K562 (cell line): Measurements from ENCODE around the gene NFILZ. TPM values are rescaled to one million over a fixed set of nuclear protein-coding genes. Genes with fewer than 3 reads are reported as not detected.

Experiments used
- ATAC-seq: fragments of 200-7000 bp; cut with Tn5 transposase; 3 replicates; pipeline ENCODE4 v1.9.1; 2020; ENCODE audit warnings: moderate library complexity
- BruUV-seq: library from RNA; stranded (reverse); fragments of 400-500 nt; replicated peaks from 2 replicates; lab custom pipeline; 2021; lab: Mats Ljungman, UMichigan
- CTCF ChIA-PET: fragments of 300-600 bp; formaldehyde crosslinking; extraction: SDS; loops from one replicate; lab custom pipeline; 2021; ENCODE audit warnings: low intra/inter-chr PET ratio; lab: Yijun Ruan, JAX
- POLR2A ChIA-PET: fragments of 300-600, 350-650 bp; sonication (Branson Sonifier 250); formaldehyde crosslinking; extraction: SDS; loops from one replicate; lab custom pipeline; 2021; ENCODE audit warnings: antibody characterized with exemption, inconsistent platforms; lab: Yijun Ruan, JAX
- DNase-seq, 4 experiments: peaks; one replicate each; pipeline versions ENCODE4 v3.0.0 to v3.0.0-alpha.2; 2011 to 2018; ENCODE audit warnings: low spot score in 3 of 4, mixed read lengths in 3 of 4; ENCODE audit errors: extremely low read depth in 1 of 4
- FAIRE-seq: peaks from 2 replicates; lab custom pipeline; 2011; peaks lifted over from hg19 to GRCh38; lab: Jason Lieb, UNC
- H2AFZ ChIP-seq: 2 replicates; pipeline ENCODE4 v1.6.0; 2011; ENCODE audit warnings: low read depth, low read length, control low read depth, inconsistent platforms
- H3K27ac ChIP-seq: fragments of 200-600 bp; 3 replicates; pipeline ENCODE4 v1.8.0; 2011; ENCODE audit warnings: low read depth, mild to moderate bottlenecking, control low read depth, inconsistent platforms, low read length, moderate library complexity, mixed read lengths; ENCODE audit errors: extremely low read depth
- H3K27me3 ChIP-seq, 2 experiments: fragments of 300-600 bp in 1 of 2; 2 replicates in 1 of 2; 3 replicates in 1 of 2; pipeline versions ENCODE4 v1.6.0 to v1.8.0; 2011; ENCODE audit warnings: inconsistent platforms in 2 of 2, low read length in 2 of 2, mild to moderate bottlenecking in 1 of 2, mixed read lengths in 1 of 2, moderate library complexity in 1 of 2; ENCODE audit not compliant: control insufficient read depth in 2 of 2, insufficient read depth in 2 of 2
- H3K36me3 ChIP-seq: fragments of 300-600 bp; 3 replicates; pipeline ENCODE4 v1.8.0; 2011; ENCODE audit warnings: mild to moderate bottlenecking, low read length, inconsistent platforms; ENCODE audit not compliant: control insufficient read depth, insufficient read depth
- H3K4me1 ChIP-seq, 2 experiments: fragments of 200-600 bp in 1 of 2; replicated peaks in 1 of 2; 2 replicates in 1 of 2; 3 replicates in 1 of 2; pipeline versions ENCODE4 v1.5.1 to v1.8.0; 2011; ENCODE audit warnings: inconsistent platforms in 2 of 2, low read length in 2 of 2, mild to moderate bottlenecking in 1 of 2, mixed read lengths in 1 of 2, moderate library complexity in 1 of 2; ENCODE audit not compliant: control insufficient read depth in 2 of 2, insufficient read depth in 2 of 2
- H3K4me2 ChIP-seq: 2 replicates; pipeline ENCODE4 v1.6.1; 2011; ENCODE audit warnings: low read length, control low read depth, inconsistent platforms, mixed read lengths; ENCODE audit not compliant: insufficient read depth
- H3K4me3 ChIP-seq: fragments of 200-600 bp; sonication (generic), shearing (Covaris generic); 2 replicates; pipeline ENCODE4 v1.5.1; 2016; ENCODE audit warnings: control low read depth, inconsistent platforms
- H3K79me2 ChIP-seq: fragments of 200-600 bp; 3 replicates; pipeline ENCODE4 v1.8.0; 2011; ENCODE audit warnings: low read length, inconsistent platforms; ENCODE audit not compliant: control insufficient read depth, insufficient read depth
- H3K9ac ChIP-seq, 2 experiments: 2 replicates each; pipeline versions ENCODE4 v1.6.0 to v1.6.1; 2011; ENCODE audit warnings: low read depth in 2 of 2, low read length in 2 of 2, control low read depth in 1 of 2, inconsistent platforms in 1 of 2, mild to moderate bottlenecking in 1 of 2, mixed read lengths in 1 of 2; ENCODE audit not compliant: insufficient read depth in 1 of 2
- H3K9me1 ChIP-seq: one replicate; pipeline ENCODE4 v1.6.0; 2011; ENCODE audit warnings: inconsistent platforms, mild to moderate bottlenecking, low read length, moderate library complexity; ENCODE audit not compliant: control insufficient read depth, insufficient read depth
- H3K9me3 ChIP-seq: replicated peaks from 2 replicates; pipeline ENCODE4 v1.5.1; 2011; ENCODE audit warnings: low read depth, low read length, inconsistent platforms; ENCODE audit not compliant: control insufficient read depth, insufficient read depth
- H4K20me1 ChIP-seq: replicated peaks from 2 replicates; pipeline ENCODE4 v1.6.1; 2011; ENCODE audit warnings: low read length, inconsistent platforms, mixed read lengths; ENCODE audit not compliant: control insufficient read depth, insufficient read depth
- FUS ChIP-seq: fragments of 200-400 bp; formaldehyde crosslinking; optimal IDR thresholded peaks from 2 replicates; pipeline ENCODE3; 2017; ENCODE audit warnings: low read depth, low read length
- HNRNPH1 ChIP-seq: fragments of 200-400 bp; formaldehyde crosslinking; optimal IDR thresholded peaks from 2 replicates; pipeline ENCODE3; 2017; ENCODE audit warnings: low read depth, mild to moderate bottlenecking, low read length, moderate library complexity
- NONO ChIP-seq, 2 experiments: fragments of 200-400 bp in 1 of 2; fragments of 450-650 bp in 1 of 2; formaldehyde crosslinking in 1 of 2; IDR thresholded peaks; 2 replicates each; pipeline ENCODE4 v1.6.1; 2017; ENCODE audit warnings: low read depth in 2 of 2, mild to moderate bottlenecking in 2 of 2, moderate library complexity in 2 of 2, low read length in 1 of 2
- RBM22 ChIP-seq: fragments of 200-400 bp; formaldehyde crosslinking; IDR thresholded peaks from 2 replicates; pipeline ENCODE4 v1.6.1; 2018; ENCODE audit warnings: low read length, low read depth; ENCODE audit not compliant: poor library complexity, severe bottlenecking
- REST ChIP-seq, 2 experiments: fragments of 450-650 bp; formaldehyde crosslinking in 1 of 2; IDR thresholded peaks; 2 replicates each; pipeline versions ENCODE4 v1.4.0 to v1.6.1; 2014 to 2020; ENCODE audit warnings: mild to moderate bottlenecking in 2 of 2, borderline replicate concordance in 1 of 2, low read depth in 1 of 2
- RNF219 ChIP-seq: fragments of 250-450 bp; sonication (Bioruptor Pico); IDR thresholded peaks from 2 replicates; pipeline ENCODE4 v1.5.0; 2022; ENCODE audit warnings: mild to moderate bottlenecking
- ZNF23 ChIP-seq: fragments of 250-450 bp; sonication (Bioruptor Pico); IDR thresholded peaks from 2 replicates; pipeline ENCODE4 v1.4.0; 2020; ENCODE audit warnings: mild to moderate bottlenecking
- WGBS: fragments of 100-300 bp; shearing (Covaris generic); methylation state at CpG from one replicate; pipeline ENCODE4 v1.1.6; 2016; ENCODE audit warnings: low coverage, mixed read lengths; ENCODE audit not compliant: insufficient coverage; ENCODE audit errors: missing lambda C conversion rate; 5-methylcytosine and 5-hydroxymethylcytosine counted together
- in situ Hi-C: fragments of 300-500 bp; cut with MboI; formaldehyde crosslinking; loops from 4 replicates; pipeline ENCODE4 v1.15.0; 2018; ENCODE audit warnings: inconsistent platforms, mixed read lengths
- intact Hi-C: fragments of 100-400 bp; cut with micrococcal nuclease; formaldehyde crosslinking; loops from 2 replicates; pipeline ENCODE4 v1.14.2; 2022
- polyA plus RNA-seq, 8 experiments: library from polyadenylated mRNA; depleted of rRNA in 4 of 8; stranded (reverse) in 5 of 8; unstranded in 3 of 8; fragments of >200 nt; fragmentation: Nextera tagmentation in 2 of 8; fragmentation: Illumina TruSeq in 1 of 8; extraction: Ambion mirVana in 2 of 8; extraction: Trizol in 1 of 8; gene quantifications; 2 replicates each; pipeline versions ENCODE4 v1.2.1 to v1.2.3, GENCODE V29; 2011 to 2014; ENCODE audit warnings: inconsistent platforms in 1 of 8, missing spikeins in 1 of 8
- total RNA-seq, 7 experiments: library from RNA; depleted of rRNA in 6 of 7; stranded (reverse); fragments of >200 nt in 6 of 7; fragmentation: Illumina TruSeq in 2 of 7; extraction: Trizol in 2 of 7; gene quantifications; 2 replicates each; pipeline versions ENCODE4 v1.2.1 to v1.2.3, GENCODE V29; 2011 to 2021; ENCODE audit warnings: low replicate concordance in 1 of 7

The NFILZ gene
- total and polyA plus RNA-seq, 9 of the 15 experiments (the other 6 are each of a cell fraction or from before 2014, with no cell fraction given): not detected

GRCh38 chr19:8626842-8627241 is 3.6 kb upstream of the NFILZ start:
- no peak for TF ChIP-seq NONO (IDR thresholded peaks at IDR 0.05; ENCODE audit: low read depth in 2 of 2, low read length in 1 of 2)
- no peak for TF ChIP-seq FUS
- no peak for TF ChIP-seq HNRNPH1
- TF ChIP-seq REST (IDR thresholded peaks at IDR 0.05; ENCODE audit: borderline replicate concordance): no peak
- no peak for TF ChIP-seq REST (CRISPR knock-in tag; IDR thresholded peaks at IDR 0.05; ENCODE audit: low read depth)
- TF ChIP-seq RBM22: no peak
- TF ChIP-seq ZNF23: no peak
- no peak for TF ChIP-seq RNF219 (CRISPR knock-in tag)
- in situ Hi-C loops (no loop called here), intact Hi-C loops (no loop called here)
- DNase-seq: no peak
- Histone ChIP-seq H3K9me3 (no peaks in the 10 kb centered on the region), H3K27me3 (peaks cover 7 to 27% of the 10 kb centered on the region in 2 experiments; a peak in 3 of 5 replicates), H3K4me2 (no peak overlapping the region), H3K4me1 (no peaks in the 10 kb centered on the region), H3K79me2 (no peaks in the 10 kb centered on the region), H2AFZ (no peak overlapping the region), H3K9me1 (no peaks in the 10 kb centered on the region), H3K36me3 (no peaks in the 10 kb centered on the region), H3K9ac (no peak overlapping the region), H3K27ac (no peak overlapping the region), H4K20me1 (no peaks in the 10 kb centered on the region), H3K4me3 (no peak overlapping the region)
- WGBS: 2% methylated on average over 8 of the region's 8 CpGs
- POLR2A ChIA-PET: no interaction called here
- no peak for FAIRE-seq
- CTCF ChIA-PET: no interaction called here
- BruUV-seq: no TSS peak
- no peak for ATAC-seq
